DND-41 (cell line): Measurements from ENCODE around the gene SLC22A31.

Experiments
- ATAC-seq: fragments of 200-7000 bp; cut with Tn5 transposase; 3 replicates; pipeline ENCODE4 v1.9.1; 2021; ENCODE audit warnings: low read depth; ENCODE audit not compliant: insufficient read depth
- DNase-seq: peaks from one replicate; pipeline ENCODE4 v3.0.0-alpha.2; 2020
- H2AFZ ChIP-seq: 2 replicates; pipeline ENCODE4 v1.6.0; 2012; ENCODE audit warnings: low read depth, low read length
- H3K27ac ChIP-seq: 2 replicates; pipeline ENCODE4 v1.5.1; 2012; ENCODE audit warnings: low read length, inconsistent platforms
- H3K27me3 ChIP-seq: fragments of 200-600 bp; sonication (generic); 2 replicates; pipeline ENCODE4 v1.6.0; 2012; ENCODE audit warnings: low read length, mild to moderate bottlenecking, inconsistent platforms; ENCODE audit not compliant: insufficient read depth, poor library complexity
- H3K36me3 ChIP-seq: 2 replicates; pipeline ENCODE4 v1.5.1; 2012; ENCODE audit warnings: low read length, inconsistent platforms; ENCODE audit not compliant: insufficient read depth
- H3K4me1 ChIP-seq: 2 replicates; pipeline ENCODE4 v1.5.1; 2012; ENCODE audit warnings: mild to moderate bottlenecking, low read length; ENCODE audit not compliant: insufficient read depth
- H3K4me2 ChIP-seq: 2 replicates; pipeline ENCODE4 v1.6.0; 2012; ENCODE audit warnings: mild to moderate bottlenecking, moderate library complexity, low read length, inconsistent platforms; ENCODE audit not compliant: insufficient read depth
- H3K4me3 ChIP-seq, 2 experiments: fragments of 200-600 bp in 1 of 2; shearing (Covaris generic) in 1 of 2; 2 replicates each; pipeline ENCODE4 v1.5.1; 2012 to 2016; ENCODE audit warnings: inconsistent platforms in 2 of 2, low read length in 2 of 2, mild to moderate bottlenecking in 2 of 2, low read depth in 1 of 2, moderate library complexity in 1 of 2
- H3K79me2 ChIP-seq: 2 replicates; pipeline ENCODE4 v1.6.0; 2012; ENCODE audit warnings: low read length, inconsistent platforms; ENCODE audit not compliant: insufficient read depth
- H3K9ac ChIP-seq: 2 replicates; pipeline ENCODE4 v1.6.0; 2012; ENCODE audit warnings: low read depth, mild to moderate bottlenecking, inconsistent platforms, low read length, moderate library complexity
- H3K9me3 ChIP-seq: 2 replicates; pipeline ENCODE4 v1.5.1; 2012; ENCODE audit warnings: low read length, moderate library complexity, mild to moderate bottlenecking, inconsistent platforms; ENCODE audit not compliant: insufficient read depth, severe bottlenecking
- H4K20me1 ChIP-seq: 2 replicates; pipeline ENCODE4 v1.6.0; 2012; ENCODE audit warnings: low read length; ENCODE audit not compliant: insufficient read depth
- EZH2 ChIP-seq: IDR thresholded peaks from 3 replicates; pipeline ENCODE4 v1.6.1; 2012; ENCODE audit warnings: borderline replicate concordance, low read depth, mild to moderate bottlenecking, moderate library complexity, low read length, inconsistent platforms; ENCODE audit not compliant: severe bottlenecking
- TF ChIP-seq, protein P1 (sequence below): IDR thresholded peaks from 2 replicates; pipeline ENCODE4 v1.5.1; 2012; ENCODE audit warnings: borderline replicate concordance, low read length, moderate library complexity, mild to moderate bottlenecking; ENCODE audit not compliant: poor library complexity, severe bottlenecking; ENCODE audit errors: extremely low read depth

SLC22A31 gene

DNA sequence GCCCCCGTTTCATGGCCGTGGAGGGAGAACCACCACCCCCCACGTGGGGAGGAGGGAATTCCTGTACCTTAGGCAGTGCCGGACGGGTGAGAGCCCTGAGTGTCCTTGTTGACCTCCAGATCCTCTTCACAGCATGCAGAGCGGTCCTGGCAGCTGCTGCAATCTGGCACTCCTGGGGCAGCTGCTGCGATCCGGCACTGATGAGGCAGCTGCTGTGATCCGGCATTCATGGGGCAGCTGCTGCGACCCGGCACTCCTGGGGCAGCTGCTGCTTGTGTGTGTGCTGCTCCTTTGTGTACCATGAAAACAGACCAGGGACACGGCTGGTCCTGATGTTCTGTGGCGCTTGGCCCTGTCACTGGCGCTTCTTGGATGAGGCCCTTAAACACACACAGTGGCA is 29.9 kb upstream of the SLC22A31 start:
- ATAC-seq = no peak
- no peak overlapping the region for H3K9ac ChIP-seq
- H2AFZ ChIP-seq = no peak overlapping the region
- H3K27ac ChIP-seq = no peak overlapping the region
- no peak overlapping the region for H3K4me2 ChIP-seq
- H3K9me3 ChIP-seq = no peaks in the 10 kb centered on the region
- H3K36me3 ChIP-seq = peaks cover 66% of the 10 kb centered on the region
- H4K20me1 ChIP-seq = no peaks in the 10 kb centered on the region
- DNase-seq = no peak
- no peaks in the 10 kb centered on the region for H3K27me3 ChIP-seq
- no peak overlapping the region for H3K4me3 ChIP-seq
- no peaks in the 10 kb centered on the region for H3K4me1 ChIP-seq
- TF ChIP-seq, protein P1, sequence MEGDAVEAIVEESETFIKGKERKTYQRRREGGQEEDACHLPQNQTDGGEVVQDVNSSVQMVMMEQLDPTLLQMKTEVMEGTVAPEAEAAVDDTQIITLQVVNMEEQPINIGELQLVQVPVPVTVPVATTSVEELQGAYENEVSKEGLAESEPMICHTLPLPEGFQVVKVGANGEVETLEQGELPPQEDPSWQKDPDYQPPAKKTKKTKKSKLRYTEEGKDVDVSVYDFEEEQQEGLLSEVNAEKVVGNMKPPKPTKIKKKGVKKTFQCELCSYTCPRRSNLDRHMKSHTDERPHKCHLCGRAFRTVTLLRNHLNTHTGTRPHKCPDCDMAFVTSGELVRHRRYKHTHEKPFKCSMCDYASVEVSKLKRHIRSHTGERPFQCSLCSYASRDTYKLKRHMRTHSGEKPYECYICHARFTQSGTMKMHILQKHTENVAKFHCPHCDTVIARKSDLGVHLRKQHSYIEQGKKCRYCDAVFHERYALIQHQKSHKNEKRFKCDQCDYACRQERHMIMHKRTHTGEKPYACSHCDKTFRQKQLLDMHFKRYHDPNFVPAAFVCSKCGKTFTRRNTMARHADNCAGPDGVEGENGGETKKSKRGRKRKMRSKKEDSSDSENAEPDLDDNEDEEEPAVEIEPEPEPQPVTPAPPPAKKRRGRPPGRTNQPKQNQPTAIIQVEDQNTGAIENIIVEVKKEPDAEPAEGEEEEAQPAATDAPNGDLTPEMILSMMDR = no peak
- TF ChIP-seq EZH2 = no peak
- H3K79me2 ChIP-seq = 0 out of 2 replicates have a peak, but pooled peaks cover 3% of the 10 kb centered on the region

DNA sequence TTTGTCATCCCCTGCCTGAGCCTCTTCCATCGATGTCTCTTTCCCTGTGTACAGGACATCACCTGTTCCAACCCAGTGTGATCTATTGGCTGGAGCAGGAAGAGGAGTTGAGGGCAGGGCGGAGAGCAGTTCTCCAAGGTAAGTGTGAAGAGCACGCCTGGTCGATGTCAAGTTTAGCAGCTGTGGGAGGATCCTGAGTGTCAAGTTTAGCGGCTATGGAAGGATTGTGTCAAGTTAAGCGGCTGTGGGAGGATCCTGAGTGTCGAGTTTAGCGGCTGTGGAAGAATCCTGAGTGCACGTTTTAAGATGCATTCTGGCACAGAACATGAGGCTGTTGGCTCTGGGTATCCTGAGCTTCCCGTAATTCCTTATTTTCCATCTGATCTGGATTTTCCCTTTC is 24.3 kb upstream of the SLC22A31 start:
- H3K36me3 ChIP-seq = peaks cover 64% of the 10 kb centered on the region
- no peak overlapping the region for H3K27ac ChIP-seq
- ATAC-seq (no peak), DNase-seq (no peak)
- H3K4me1 ChIP-seq = no peaks in the 10 kb centered on the region
- H4K20me1 ChIP-seq = no peaks in the 10 kb centered on the region
- H2AFZ ChIP-seq = no peak overlapping the region
- H3K4me2 ChIP-seq = no peak overlapping the region
- H3K4me3 ChIP-seq = no peak overlapping the region
- TF ChIP-seq, protein P1 = no peak
- TF ChIP-seq EZH2 = no peak
- H3K79me2 ChIP-seq = peaks cover 1% of the 10 kb centered on the region; the same call in 1 of the 2 replicates
- no peak overlapping the region for H3K9ac ChIP-seq
- H3K27me3 ChIP-seq = no peaks in the 10 kb centered on the region
- H3K9me3 ChIP-seq = no peaks in the 10 kb centered on the region

DNA sequence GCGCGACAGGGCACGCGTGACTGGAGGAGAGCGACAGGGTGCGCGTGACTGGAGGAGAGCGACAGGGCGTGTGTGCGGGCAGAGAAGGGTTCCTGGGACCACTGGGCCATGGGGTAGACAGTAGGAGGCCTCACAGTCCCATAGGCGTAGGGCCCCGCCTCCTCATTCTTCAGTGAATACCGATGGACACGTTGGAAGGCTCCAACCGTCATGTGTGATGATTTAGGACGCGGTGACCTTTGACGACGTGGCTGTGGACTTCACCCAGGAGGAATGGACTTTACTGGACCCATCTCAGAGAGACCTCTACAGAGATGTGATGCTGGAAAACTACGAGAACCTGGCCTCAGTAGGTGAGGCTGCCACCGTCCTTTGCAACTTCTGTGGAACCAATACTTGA is 22.6 kb upstream of the SLC22A31 start:
- Histone ChIP-seq H3K9me3 (no peaks in the 10 kb centered on the region), H4K20me1 (no peaks in the 10 kb centered on the region), H2AFZ (no peak overlapping the region), H3K79me2 (peaks cover 12% of the 10 kb centered on the region), H3K27ac (no peak overlapping the region), H3K36me3 (peaks cover 56% of the 10 kb centered on the region), H3K4me1 (peaks cover 13% of the 10 kb centered on the region), H3K4me2 (no peak overlapping the region), H3K9ac (no peak overlapping the region), H3K4me3 (no peak overlapping the region), H3K27me3 (no peaks in the 10 kb centered on the region)
- ATAC-seq (no peak), DNase-seq (no peak)
- TF ChIP-seq EZH2 = no peak
- TF ChIP-seq, protein P1 = no peak

DNA sequence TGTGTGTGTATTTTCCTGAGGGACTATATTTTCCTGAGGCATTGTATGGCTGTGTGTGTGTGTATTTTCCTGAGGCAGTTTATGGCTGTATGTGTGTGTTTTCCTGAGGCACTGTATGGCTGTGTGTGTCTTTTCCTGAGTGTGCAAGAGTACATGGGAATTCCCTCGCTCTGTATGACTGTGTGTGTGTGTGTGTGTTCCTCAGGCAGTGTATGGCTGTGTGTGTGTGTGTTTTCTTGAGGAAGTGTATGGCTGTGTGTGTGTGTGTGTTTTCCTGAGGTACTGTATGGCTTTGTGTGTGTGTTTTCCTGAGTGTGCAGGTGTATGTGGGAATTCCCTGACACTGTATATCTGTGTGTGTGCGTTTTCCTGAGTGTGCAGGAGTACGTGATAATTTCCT is 21.3 kb upstream of the SLC22A31 start:
- Histone ChIP-seq H3K36me3 (peaks cover 43% of the 10 kb centered on the region), H3K9me3 (no peaks in the 10 kb centered on the region), H3K79me2 (peaks cover 22% of the 10 kb centered on the region), H3K4me1 (peaks cover 19% of the 10 kb centered on the region), H3K27me3 (no peaks in the 10 kb centered on the region), H4K20me1 (no peaks in the 10 kb centered on the region), H3K27ac (no peak overlapping the region), H3K4me2 (no peak overlapping the region), H2AFZ (no peak overlapping the region), H3K4me3 (no peak overlapping the region), H3K9ac (no peak overlapping the region)
- DNase-seq (no peak), ATAC-seq (no peak)
- TF ChIP-seq, protein P1 = no peak
- no peak for TF ChIP-seq EZH2
